Fibroblast of skin of back (primary cell): ENCODE measurements around the gene RCC2.

ENCODE experiments used
- DNase-seq: peaks from one replicate; pipeline ENCODE4 v3.0.0-alpha.2; 2013

RCC2 gene

DNA sequence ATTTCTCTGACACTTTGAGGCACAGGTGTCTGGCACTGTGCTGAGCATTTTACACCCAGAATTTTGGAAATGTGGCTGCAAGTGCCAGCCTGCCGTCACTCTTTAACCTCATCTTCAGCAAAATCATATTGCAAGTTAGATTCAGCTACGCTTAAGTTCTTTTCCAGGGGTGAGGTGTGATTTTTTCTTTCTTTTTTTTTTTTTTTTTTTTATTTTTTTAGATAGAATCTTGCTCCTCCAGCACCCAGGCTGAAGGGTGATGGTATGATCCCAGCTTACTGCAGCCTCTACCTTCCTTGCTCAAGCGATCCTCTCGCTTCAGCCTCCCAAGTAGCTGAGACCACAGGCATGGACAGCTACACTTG lies 2.5 kb upstream of the RCC2 start:
- DNase-seq: no peak

DNA sequence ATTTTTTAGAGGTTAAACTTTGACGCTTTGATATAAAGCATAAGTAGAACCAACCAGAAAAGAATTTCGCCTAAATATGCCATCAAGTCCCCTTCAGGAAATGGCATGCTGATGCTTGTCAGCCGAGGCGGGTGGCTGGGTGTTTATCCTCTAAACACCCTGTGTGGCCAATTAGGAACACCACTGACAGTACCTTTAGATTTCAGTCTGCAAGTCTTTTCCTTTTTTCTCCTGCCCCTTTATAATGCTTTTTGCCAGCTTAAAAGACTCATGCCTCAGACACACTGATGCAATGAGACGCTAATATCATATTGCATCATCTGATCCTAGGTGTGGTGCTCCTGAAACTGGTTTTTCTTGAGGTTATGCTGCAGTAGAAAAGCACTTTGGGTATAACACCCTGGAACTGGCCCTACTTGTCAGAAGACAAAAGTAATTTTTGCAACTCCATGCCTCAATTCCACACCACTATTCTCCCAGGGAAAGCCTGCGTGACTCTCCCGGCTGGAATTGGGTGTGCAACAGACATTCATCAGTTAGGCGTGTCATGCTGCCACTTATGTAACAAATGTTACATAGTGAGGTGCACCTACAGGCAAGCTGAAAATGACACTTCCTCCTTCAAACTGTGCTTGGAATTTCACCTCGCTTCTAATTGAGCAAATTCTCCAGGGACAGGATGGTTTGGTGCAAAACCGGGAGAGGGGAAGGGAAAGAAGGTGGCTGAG lies 2.0 kb upstream of the RCC2 start:
- peak; percentile 65 for DNase-seq

DNA sequence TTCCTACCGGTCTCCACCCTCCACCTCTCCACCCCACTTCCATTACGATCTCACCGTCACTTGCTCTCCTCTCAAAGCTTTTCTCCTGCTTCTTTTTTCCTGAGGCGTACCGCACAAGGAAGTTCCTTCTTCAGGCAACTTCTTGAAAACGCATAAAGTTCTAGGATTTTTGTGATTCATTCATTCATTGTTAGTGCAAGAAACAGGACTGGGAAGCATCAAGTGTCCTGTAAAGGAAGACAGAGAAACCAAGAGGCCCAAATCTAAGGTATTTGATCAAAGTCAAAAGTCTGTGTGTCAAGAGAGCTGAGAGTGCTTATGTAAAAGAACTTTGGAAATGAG lies 1.3 kb upstream of the RCC2 start:
- DNase-seq: no peak

DNA sequence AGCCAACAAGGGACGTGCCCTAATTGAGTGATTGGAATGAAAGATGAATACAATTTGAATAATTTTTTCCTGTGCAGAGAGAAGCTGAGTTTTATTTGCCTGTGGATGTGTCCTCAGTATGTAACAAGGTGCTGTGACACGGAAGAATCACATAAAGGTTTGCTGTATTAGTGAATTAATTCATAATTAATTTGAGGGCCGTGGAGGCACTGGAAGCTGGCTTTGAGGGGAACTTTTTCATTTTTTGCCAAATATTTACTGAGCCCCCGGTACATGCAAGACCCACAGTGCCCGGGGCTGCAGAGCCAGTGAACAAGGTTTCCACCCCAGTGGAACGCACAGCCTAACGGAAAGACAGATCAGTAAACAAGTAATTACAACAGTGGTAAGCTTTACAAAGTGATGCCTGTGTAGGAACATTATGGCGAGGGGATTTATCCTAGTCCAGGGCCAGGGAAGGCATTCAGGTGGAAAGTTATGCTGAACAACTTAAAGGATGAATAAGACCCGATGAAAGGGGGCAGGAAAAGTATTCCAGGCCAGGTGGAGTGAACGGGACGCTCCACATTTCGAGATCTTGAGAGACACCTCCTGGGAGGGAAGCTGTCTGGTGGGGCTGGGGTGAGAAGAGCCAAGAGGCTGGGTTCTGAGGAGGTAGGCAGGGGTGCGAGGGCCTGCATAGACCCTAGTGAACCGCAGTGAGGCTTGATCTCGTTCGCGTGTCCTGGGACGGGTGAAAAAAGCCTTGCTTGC lies 773 bp upstream of the RCC2 start:
- no peak for DNase-seq

DNA sequence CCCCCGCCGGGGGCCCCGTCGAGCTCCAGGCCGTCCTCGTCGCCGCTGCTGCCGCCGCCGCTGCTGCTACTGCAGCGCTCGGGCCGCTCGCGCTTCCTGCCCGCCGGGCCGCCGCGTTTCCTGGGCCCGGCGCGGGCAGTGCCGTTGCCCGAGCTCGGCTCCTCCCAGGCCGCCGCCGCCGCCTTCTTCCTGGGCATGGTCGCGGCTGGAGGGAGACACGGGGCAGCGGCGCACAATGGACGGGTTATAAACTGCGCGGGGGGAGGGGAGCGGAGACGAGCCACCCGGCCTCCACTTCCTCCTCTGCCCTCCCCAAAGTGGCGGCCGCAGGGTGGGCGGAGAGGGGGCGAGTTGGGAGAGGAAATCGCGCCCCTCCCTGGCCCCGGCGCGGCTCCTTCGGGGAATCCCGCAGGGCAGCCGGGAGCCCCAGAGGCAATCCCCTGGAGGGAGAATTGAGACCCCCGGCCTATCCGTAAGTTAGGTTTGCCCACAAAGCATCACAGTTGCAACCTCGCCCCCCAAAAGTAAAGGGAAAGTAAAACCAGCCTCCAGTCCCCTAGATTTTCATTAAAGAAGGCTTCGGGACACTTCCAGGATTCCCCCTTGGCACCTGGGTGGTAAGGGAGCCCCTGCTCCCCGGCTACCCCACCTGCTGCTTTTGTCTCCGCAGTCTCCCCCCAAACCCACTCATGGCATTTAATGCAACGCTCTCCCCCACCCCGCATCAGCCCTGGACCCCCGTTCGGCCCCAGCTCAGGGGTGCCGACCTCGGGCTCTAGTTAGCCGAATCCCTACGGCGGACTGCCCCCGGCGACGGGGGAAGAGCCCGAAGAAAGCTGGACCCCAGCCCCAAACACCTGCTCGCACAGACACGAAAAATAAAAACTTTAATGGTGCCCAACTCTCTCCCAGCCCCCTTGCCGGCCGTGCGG lies 893 bp downstream of the RCC2 start:
- peak; percentile 67 for DNase-seq

DNA sequence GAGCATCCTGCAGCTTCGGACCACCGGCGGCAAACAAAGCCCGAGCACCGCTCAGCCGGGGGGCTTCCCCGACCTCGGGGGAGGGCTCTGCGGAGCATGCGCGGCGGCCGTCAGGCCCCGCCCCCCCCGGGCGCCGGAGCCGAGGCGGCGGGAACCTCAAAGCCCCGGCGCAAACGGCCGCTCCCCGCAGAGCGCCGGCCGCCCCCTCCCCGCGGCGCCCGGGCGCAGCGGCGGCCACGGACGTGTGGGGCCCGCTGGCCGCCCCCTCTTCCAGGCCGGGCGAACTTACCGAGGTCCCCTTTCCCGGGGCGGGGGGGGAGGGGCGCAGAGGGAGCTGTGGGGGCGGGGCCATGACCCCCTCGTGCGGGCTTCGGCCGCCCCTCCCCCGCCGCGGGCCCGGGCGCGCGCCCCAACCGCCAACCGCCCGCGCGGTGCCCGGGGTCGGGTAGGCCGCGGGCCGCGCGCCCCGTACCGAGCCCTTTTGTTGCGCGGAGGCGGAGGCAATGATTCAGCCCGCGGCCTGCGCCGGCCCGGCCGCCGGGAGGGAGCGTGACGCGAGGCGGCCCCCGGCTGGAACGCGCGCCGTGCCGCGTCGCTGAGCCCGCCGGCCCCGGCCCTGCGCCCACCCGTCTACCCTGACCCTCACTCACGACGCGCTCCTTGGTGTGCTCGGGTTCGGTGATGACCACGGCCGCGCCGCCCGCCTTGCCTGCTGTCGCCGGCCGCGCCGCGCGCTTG lies 1.7 kb downstream of the RCC2 start:
- DNase-seq: peak; percentile 53

DNA sequence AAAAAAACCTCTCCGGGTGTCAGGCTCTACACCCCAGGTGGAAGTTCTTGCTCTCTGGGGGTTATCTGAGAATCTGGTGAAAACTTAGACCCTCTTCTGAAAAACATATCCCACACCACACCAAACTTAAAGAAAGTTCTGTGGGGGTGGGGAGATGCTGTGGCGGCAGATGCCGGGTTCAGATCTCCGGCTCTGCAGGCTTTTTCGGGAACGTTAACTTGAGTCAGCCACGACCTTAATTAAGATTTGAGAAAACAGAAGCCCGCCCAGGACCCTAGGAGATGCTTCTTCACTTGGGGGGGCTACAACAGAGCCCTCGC lies 2.3 kb downstream of the RCC2 start:
- no peak for DNase-seq

DNA sequence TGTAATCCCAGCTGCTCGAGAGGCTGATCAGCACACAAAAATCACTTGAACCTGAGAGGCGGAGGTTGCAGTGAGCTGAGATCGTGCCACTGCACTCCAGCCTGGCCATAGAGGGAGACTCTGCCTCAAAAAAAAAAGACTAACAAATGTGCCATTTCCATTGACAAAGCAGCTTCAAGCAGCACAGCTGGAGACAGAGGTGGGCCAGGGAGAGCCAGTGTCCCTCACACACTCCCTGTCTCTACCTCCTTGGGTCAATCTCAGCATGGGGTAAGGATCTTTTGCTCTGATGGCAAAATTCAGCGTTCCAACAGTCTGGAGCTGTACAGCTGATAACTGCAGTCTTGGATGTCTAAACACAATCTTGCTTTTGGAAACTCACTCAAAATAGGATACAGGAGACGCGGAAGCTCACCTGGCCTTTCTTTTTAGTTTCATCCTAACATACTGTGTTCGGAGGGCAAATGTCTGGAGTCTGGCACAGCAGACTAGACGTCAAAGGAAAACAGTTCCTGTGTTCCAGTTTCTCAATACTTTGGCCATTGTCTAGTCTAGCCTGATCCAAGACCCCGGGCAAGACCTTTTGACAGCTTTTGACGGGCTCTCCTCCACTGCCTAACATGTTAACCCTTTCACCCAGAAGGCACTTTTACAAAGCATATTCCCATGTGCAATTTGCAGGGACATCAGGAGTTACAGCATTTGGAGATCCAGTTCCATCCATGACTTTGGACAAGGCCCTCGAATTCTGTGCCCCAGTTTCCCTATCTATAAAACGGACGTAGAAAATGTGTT lies 2.9 kb downstream of the RCC2 start:
- DNase-seq: no peak

DNA sequence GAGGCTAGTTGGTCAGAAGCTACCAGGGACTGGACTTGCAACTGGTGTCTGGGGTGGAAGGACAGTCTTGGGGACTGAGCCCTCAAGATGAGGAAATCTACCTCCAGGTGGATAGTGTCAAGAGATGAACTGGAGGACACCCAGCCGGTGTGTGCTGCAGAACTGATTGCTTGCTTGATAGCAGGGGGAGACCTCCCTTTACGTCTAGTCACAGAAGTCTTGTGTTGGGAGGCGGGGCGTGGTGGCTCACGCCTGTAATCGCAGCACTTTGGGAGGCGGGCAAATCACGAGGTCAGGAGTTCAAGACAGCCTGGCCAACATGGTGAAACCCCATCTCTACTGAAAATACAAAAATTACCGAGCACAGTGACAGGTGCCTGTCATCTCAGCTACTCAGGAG lies 4.9 kb downstream of the RCC2 start:
- DNase-seq: no peak

DNA sequence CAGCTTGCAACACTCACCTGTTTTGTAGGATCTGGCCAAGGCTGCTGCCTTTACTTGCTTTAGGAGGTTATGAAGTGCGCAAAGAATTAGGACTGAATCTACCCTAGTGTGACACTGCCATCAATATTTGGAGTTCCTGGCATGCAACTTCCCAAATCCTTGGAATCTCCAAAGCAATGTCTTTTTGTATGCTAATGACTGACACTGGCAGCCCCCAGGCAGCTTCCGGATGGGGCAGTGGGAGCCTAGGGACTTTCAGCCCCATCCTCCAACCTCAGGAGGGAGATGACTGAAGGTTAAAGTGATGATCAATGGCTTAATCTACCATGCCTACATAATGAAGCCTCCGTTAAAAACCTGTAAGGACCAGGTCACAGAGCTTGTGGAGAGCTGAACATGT lies 5.5 kb downstream of the RCC2 start:
- DNase-seq: no peak

DNA sequence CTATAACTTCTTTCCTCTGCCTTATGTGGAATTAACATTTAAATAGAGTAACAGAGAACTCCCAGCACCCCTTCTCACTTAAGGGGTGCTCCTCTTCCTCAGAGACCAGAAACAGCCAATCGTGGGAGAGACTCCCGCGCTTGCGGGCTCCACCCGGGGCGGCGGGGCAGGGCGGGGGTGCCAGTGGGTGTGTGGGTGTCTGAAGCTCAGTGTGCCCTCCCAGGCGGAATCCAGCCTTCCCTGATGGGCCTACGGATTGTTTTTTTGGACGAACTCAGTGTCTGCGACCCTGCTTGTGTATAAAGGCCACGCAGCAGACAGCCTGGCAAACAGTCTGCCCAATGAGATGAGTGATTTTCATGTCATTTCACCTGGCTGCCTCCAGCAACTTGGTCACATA lies 6.2 kb downstream of the RCC2 start:
- no peak for DNase-seq

DNA sequence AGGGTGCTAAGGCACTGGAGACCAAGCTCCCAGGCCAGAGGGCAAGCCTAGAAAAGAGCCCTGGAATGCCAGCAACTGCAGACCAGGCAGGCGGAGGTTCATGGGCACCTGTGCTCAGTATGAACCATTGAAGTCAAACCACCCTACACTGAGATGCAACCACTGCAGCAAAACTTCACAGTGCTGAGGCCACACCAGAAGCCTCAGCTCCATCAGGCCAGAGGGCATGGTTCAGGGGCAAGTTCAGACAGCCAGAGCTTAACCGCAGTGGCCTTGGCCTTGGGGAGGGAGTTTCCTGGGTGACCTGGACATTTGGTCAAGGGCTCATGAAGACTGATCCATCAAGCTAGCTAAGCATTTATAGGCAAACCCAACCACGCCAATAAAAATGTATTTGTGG lies 7.1 kb downstream of the RCC2 start:
- DNase-seq: no peak

DNA sequence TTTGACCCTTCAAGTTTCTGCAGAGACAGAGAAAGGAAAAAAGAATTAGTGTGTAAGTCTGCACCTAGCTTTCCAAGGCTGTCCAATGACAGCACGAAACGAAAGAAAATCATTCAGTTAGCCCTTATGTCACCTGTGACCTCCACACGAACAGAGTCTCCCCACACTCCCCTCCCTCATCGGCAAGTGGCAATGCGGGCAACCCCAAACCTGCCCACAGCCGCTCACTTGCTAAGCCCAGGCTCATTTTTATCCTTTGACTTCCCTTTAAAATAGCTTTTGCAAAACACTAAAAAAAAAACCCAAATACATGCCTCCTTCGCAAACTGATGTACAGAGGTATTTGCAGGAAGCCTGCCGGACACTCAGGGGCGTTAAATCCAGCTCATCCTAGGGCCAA lies 10.3 kb downstream of the RCC2 start:
- no peak for DNase-seq

DNA sequence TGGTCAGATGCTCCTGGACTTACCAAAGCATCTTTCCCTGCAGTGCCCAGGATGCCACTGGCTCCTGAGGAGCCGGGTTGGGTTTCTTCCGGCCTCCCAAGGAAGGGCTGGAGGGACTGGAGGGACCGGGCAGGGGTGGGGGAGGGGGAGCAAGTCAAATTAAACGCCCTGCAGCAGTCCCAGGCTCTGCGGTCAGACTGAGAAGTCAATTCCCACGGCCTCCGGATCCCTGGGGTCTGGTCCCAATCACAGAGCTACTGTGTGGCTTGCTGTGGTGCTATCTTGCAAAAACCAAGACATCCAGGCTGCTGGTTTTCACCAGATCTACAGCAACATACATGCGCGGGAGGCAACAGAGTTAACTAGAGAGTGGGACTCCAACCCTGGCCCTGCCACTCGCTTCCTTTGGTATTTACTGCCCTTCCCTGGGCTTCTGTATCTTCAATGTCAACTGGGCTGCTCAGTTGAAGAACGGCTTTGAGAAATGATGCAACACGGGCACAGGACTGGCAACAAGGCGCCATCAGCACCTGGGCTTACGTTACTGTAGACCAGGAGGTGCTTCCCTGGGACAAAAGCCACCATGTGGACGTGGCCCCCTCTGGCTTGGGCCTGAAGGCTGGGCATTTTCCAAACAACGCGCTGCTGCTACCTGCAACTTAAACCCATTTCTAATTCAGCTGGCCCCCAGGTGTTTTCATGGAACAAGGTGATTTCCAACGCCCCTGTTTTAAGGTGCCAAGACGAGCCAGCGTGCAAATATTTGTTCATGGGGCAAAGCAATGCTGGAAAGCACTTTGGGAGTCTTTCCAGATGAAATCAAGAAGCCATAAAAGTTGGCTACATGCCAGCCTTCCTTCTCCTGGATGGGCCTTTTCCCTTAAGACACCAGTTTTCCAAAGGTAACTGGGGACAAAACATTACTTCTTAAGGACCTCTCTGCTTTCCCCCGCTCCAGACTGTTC lies 11.5 kb downstream of the RCC2 start:
- no peak for DNase-seq

DNA sequence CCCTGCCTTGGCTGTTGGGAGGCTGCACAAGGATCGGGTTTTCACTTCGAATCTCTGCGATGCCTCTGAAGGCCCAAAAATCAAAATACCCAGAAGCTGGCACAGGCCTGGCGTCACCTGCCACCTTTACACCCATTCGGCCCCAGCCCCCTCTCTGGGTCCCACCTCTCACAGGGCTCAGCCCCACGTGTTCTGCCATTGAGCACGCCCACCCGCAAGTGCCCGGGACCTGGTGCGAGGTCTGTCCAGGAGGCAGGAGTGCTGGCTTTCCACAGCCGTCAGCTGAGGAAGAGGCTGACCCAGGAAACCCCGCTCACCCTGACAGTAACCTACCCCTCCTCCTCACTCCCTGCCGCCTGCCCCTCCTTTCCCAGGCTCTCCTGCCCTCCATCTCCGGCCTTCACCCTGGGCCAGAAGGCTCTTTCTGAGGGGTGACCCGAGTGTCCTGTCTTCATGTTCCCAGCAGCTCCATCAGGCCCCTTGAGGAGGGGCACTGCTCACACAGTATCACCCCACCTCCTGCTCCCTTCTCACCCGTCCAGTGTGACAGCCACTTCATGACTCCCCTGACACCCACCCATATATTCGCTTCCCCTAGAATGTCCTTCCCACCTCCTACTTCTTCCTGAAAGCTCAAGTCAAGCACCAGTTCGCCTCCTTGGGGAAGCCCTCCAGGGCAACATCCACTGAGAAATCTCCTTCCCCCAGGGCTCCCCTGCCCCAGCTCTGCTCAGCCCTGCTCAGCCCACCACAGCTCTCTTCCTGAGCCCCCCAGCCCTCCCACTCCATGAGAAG lies 13.5 kb downstream of the RCC2 start:
- no peak for DNase-seq

DNA sequence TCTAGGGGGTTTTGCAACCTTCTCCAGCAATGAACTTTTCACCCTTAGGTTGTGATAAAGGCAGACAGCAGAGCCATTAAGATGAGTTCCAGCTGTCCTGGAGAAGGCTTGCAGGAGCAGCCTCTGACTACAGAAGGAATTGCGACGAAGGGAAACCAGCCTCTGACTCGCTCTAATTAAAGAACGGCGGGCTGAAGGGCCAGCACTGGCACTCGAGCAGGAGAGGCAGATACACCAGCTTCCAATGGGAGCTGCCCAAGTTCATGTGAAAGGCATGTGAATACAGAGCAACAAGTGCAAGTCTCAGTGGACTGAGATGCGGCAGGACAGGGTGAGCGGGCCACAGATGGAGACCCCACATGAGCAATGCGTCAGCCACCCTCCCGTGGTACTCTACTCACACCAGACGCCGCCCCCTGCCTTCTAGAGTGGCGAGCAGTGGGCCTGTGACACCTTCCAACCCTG lies 15.7 kb downstream of the RCC2 start:
- no peak for DNase-seq

DNA sequence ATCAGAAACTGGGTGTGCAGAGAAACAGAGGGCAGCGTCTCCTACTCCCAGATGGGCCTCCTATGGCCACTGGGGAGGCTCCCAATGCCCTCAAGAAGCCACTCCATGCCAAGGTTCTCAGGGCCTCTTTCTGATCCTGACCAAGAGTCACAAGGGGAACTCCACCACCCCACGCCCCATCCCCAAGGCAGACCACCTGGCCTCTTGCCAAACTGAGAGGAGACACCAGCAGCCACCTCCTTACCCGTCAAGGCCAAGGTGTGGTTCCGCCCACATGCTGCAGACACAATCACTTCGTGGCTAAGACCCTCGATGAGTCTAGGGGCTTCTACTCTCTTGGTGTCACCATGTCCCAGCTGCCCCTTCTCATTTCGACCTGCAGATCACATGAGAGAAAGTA lies 17.0 kb downstream of the RCC2 start:
- DNase-seq: no peak

DNA sequence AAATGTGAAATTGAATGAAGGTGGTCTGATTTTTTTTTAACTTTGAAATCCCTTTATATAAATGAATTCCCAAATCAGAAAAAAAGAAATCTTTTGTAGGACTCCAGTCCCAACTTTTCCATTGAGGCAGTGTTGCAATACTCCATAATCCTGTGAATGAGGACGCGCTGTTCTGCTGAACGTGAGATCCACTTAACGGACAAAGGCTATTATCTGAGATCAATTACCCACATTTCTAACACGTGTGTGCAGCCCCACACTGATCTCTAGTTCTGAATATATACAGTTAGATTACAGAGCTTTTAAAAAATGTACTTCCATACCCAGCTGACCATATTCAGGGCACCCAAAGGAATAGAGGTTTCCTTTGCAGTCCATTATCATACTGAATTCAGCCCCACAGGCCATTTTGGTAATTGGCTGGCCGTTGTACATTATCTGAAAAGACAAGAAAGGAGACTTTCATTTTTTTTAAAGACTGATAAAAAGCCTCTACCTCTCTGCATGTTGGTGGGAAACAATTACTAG lies 19.0 kb downstream of the RCC2 start:
- no peak for DNase-seq

DNA sequence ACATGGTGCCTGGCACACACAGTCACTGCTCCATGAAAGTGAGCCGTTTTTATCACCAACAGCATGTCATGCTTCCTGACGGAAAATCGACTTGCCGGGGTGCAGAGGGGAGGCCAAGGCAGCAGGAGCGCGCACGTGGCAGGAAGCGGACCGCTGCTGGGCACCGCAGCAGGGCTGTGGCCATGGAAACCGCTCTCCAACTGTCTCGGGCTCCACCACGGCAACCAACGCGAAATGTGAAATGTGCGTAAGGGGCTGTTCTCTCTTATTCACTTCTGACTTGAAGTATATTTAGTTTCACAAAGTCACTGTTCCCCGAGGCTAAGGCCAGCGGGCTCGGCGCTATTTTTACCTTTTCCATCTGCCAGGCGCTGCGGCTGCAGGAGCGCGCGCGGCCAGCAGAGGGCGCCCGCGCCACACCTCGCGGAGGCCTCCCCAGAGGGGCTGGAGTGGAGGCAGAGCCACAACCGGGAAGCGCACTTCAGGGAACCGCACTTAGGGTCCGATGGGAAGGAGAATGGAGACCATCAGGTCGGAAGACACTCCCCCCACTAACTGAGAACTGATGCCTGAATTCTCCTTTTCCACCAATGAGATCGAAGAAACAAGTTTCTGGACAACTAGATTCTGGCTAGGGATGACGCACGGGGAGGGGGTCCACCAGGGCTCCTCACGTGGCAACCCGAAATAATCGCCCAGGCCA lies 19.7 kb downstream of the RCC2 start:
- DNase-seq: peak; percentile 48
